Measurements from ENCODE around the gene GGT5. TPM values are rescaled to one million over a fixed set of nuclear protein-coding genes. Genes with fewer than 3 reads are reported as not detected.

Gene GGT5
- total and polyA plus RNA-seq, 10 donors = 9.5 to 47.2 (median 30.8) TPM

GRCh38 chr22:24233816-24234215, 11.1 kb downstream of the GGT5 start:
- TF ChIP-seq POLR2AphosphoS5 (IDR thresholded peaks at IDR 0.05) = no peak
- TF ChIP-seq CTCF (IDR thresholded peaks at IDR 0.05 in 8 of 11, conservative IDR thresholded peaks at IDR 0.05 in 3 of 11) = no peak
- no peak for TF ChIP-seq POLR2A (IDR thresholded peaks at IDR 0.05)
- Histone ChIP-seq H3K4me3 (no peak overlapping the region), H3K36me3 (peaks cover 0 to 14% (median 0%) of the 10 kb centered on the region in 6 donors), H3K4me1 (peaks cover 0 to 24% (median 7%) of the 10 kb centered on the region in 6 donors), H3K9me3 (no peaks in the 10 kb centered on the region), H3K27ac (no peak overlapping the region), H3K27me3 (replicated peaks in 1 of 7) (no peaks in the 10 kb centered on the region)
- DNase-seq = no peak
- WGBS, 5 donors = 88 to 97% (median 94%) methylated on average over 6 to 14 of the region's 14 CpGs
- intact Hi-C loops (cut with DNase I; ENCODE audit: low total_unique reads) = no loop called here

- 93 to 98% (median 95%) methylated on average over 11 to 13 of the region's 13 CpGs for WGBS, 5 donors
- peak overlapping the region in 2 of 8 donors; percentile 50 to 69 for H3K27ac ChIP-seq
- H3K9me3 ChIP-seq = no peaks in the 10 kb centered on the region
- intact Hi-C loops (cut with DNase I; ENCODE audit: low total_unique reads) = no loop called here
- peaks cover 0 to 24% (median 7%) of the 10 kb centered on the region in 6 donors for H3K4me1 ChIP-seq
- TF ChIP-seq POLR2A (IDR thresholded peaks at IDR 0.05) (no peak), CTCF (IDR thresholded peaks at IDR 0.05 in 8 of 11, conservative IDR thresholded peaks at IDR 0.05 in 3 of 11) (no peak), POLR2AphosphoS5 (IDR thresholded peaks at IDR 0.05) (no peak)
- DNase-seq = no peak
- H3K4me3 ChIP-seq = no peak overlapping the region
- H3K27me3 ChIP-seq (replicated peaks in 1 of 7) = no peaks in the 10 kb centered on the region
- peaks cover 0 to 20% (median 0%) of the 10 kb centered on the region in 6 donors for H3K36me3 ChIP-seq
These were observed 11.6 kb downstream of the GGT5 start for GRCh38 chr22:24233235-24233634.

- Histone ChIP-seq H3K4me1 (peaks cover 0 to 24% (median 7%) of the 10 kb centered on the region in 6 donors), H3K27me3 (replicated peaks in 1 of 7) (no peaks in the 10 kb centered on the region), H3K4me3 (no peak overlapping the region), H3K36me3 (peaks cover 0 to 22% (median 0%) of the 10 kb centered on the region in 6 donors), H3K27ac (peak overlapping the region in 4 of 8 donors; percentile 38 to 69 (median 48)), H3K9me3 (no peaks in the 10 kb centered on the region)
- TF ChIP-seq POLR2AphosphoS5 (IDR thresholded peaks at IDR 0.05) = peak; percentile 71 to 81 (median 79)
- no peak for TF ChIP-seq POLR2A (IDR thresholded peaks at IDR 0.05)
- TF ChIP-seq CTCF (IDR thresholded peaks at IDR 0.05 in 8 of 11, conservative IDR thresholded peaks at IDR 0.05 in 3 of 11) = no peak
- intact Hi-C loops (cut with DNase I; ENCODE audit: low total_unique reads) = no loop called here
- DNase-seq = no peak
- WGBS, 5 donors = 60 to 94% (median 77%) methylated on average over 6 to 15 of the region's 15 CpGs
These were observed 12.2 kb downstream of the GGT5 start for GRCh38 chr22:24232725-24233124.

DNA sequence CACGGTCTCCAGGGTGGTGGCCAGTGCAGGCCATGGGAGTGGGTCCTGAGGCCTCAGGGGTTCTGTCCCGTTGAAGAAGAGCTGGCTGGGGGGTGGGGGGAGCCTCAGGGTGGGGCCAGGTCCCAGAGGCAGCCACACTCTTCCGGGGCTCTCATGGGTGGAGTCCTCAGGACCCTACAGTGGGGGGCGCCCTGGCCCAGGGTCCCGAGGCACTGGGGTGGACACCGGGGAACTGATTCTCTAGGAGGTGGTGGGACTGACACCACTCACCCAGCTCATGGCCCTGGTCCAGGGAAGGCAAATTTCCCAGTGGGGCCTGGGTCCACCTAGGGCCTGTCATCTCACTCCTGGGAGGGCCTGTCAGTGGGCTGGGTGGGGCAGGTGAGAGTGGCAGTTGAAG, 12.8 kb downstream of the GGT5 start:
- TF ChIP-seq POLR2A (IDR thresholded peaks at IDR 0.05) (no peak), CTCF (IDR thresholded peaks at IDR 0.05 in 8 of 11, conservative IDR thresholded peaks at IDR 0.05 in 3 of 11) (no peak), POLR2AphosphoS5 (IDR thresholded peaks at IDR 0.05) (no peak)
- WGBS, 5 donors = 80 to 96% (median 92%) methylated on average over 5 to 6 of the region's 6 CpGs
- intact Hi-C loops (cut with DNase I; ENCODE audit: low total_unique reads) = no loop called here
- Histone ChIP-seq H3K36me3 (peaks cover 0 to 23% (median 0%) of the 10 kb centered on the region in 6 donors), H3K4me1 (peaks cover 0 to 24% (median 7%) of the 10 kb centered on the region in 6 donors), H3K27ac (peak overlapping the region in 4 of 8 donors; percentile 38 to 69 (median 48)), H3K9me3 (no peaks in the 10 kb centered on the region), H3K27me3 (replicated peaks in 1 of 7) (no peaks in the 10 kb centered on the region), H3K4me3 (no peak overlapping the region)
- DNase-seq = no peak

All from spleen (tissue), 11 donors.